ENCODE measurements around the gene CBX5. TPM values are rescaled to one million over a fixed set of nuclear protein-coding genes. Genes with fewer than 3 reads are reported as not detected.

The CBX5 gene
- polyA plus RNA-seq, 1 of the 3 experiments (the other 2 are of a cell fraction), result 11.6 TPM

- TF ChIP-seq TCF12 (IDR thresholded peaks at IDR 0.05) (peak; percentile 76), RXRA (IDR thresholded peaks at IDR 0.05; ENCODE audit: borderline replicate concordance, low read depth) (no peak), USF1 (IDR thresholded peaks at IDR 0.05; ENCODE audit: borderline replicate concordance, low read depth) (no peak), EP300 (IDR thresholded peaks at IDR 0.05; ENCODE audit: borderline replicate concordance in 1 of 2, low read depth in 1 of 2, low read length in 1 of 2) (peak in 1 of 2 experiments; percentile 40; a peak in 1 of 4 replicates), FOXM1 (IDR thresholded peaks at IDR 0.05; ENCODE audit: low read depth) (no peak), SIN3A (IDR thresholded peaks at IDR 0.05; ENCODE audit: borderline replicate concordance, low read depth, low read length) (peak; percentile 41; the same call in 1 of the 2 replicates), GATA2 (CRISPR knock-in tag; IDR thresholded peaks at IDR 0.05) (no peak), EZH2phosphoT487 (IDR thresholded peaks at IDR 0.05; ENCODE audit: borderline replicate concordance, low read depth) (no peak), CTCF (IDR thresholded peaks at IDR 0.05) (no peak), FOXJ3 (CRISPR knock-in tag; IDR thresholded peaks at IDR 0.05) (no peak), NFIC (IDR thresholded peaks at IDR 0.05; ENCODE audit: borderline replicate concordance) (peak; percentile 44; the same call in 1 of the 2 replicates), MAX (IDR thresholded peaks at IDR 0.05; ENCODE audit: low read depth) (no peak; the same call in 1 of the 2 replicates), TAF1 (IDR thresholded peaks at IDR 0.05; ENCODE audit: borderline replicate concordance, low read depth, low read length) (peak; percentile 11; the same call in 1 of the 2 replicates), RCOR1 (IDR thresholded peaks at IDR 0.05; ENCODE audit: low read length) (no peak), IRF3 (IDR thresholded peaks at IDR 0.05; ENCODE audit: low read depth, low read length) (no peak), TEAD4 (IDR thresholded peaks at IDR 0.05; ENCODE audit: borderline replicate concordance, insufficient read depth) (no peak), PBX3 (IDR thresholded peaks at IDR 0.05) (peak; percentile 68), FOSL2 (IDR thresholded peaks at IDR 0.05; ENCODE audit: borderline replicate concordance, low read depth) (no peak), POLR2AphosphoS5 (IDR thresholded peaks at IDR 0.05; ENCODE audit: low read depth, low read length) (no peak), MEF2A (IDR thresholded peaks at IDR 0.05; ENCODE audit: borderline replicate concordance, low read depth) (no peak), SMC3 (IDR thresholded peaks at IDR 0.05; ENCODE audit: low read depth, low read length) (no peak), ELF1 (IDR thresholded peaks at IDR 0.05) (no peak)
Observed at GRCh38 chr12:54277823-54278276, 2.1 kb downstream of the CBX5 start (continued).

All from SK-N-SH (cell line).